Spleen (tissue), 11 donors: Measurements from ENCODE around the gene OTOR. TPM values are rescaled to one million over a fixed set of nuclear protein-coding genes. Genes with fewer than 3 reads are reported as not detected.

ENCODE experiments used
- DNase-seq: peaks from one replicate; pipeline ENCODE4 v3.0.0-alpha.2; 2020
- H3K27ac ChIP-seq, 8 donors: fragments of 200-600 bp; sonication (generic) in 7 of 8; 1 replicate in 4 of 8; 2 replicates in 4 of 8; pipeline versions ENCODE4 v1.5.0 to v1.8.0; 2016 to 2021; ENCODE audit warnings: inconsistent platforms in 4 of 8, mild to moderate bottlenecking in 4 of 8, moderate library complexity in 1 of 8
- H3K27me3 ChIP-seq, 7 donors: fragments of 200-600 bp; sonication (generic) in 6 of 7; replicated peaks in 1 of 7; 1 replicate in 4 of 7; 2 replicates in 3 of 7; pipeline versions ENCODE4 v1.5.0 to v1.8.0; 2016 to 2021; ENCODE audit warnings: inconsistent platforms in 3 of 7, mild to moderate bottlenecking in 1 of 7
- H3K36me3 ChIP-seq, 6 donors: fragments of 200-600 bp; sonication (generic) in 5 of 6; 1 replicate in 4 of 6; 2 replicates in 2 of 6; pipeline versions ENCODE4 v1.5.0 to v1.8.0; 2016 to 2021; ENCODE audit warnings: inconsistent platforms in 2 of 6
- H3K4me1 ChIP-seq, 6 donors: fragments of 200-600 bp; sonication (generic) in 5 of 6; 1 replicate in 3 of 6; 2 replicates in 3 of 6; pipeline versions ENCODE4 v1.5.0 to v1.8.0; 2016 to 2021; ENCODE audit warnings: inconsistent platforms in 3 of 6
- H3K4me3 ChIP-seq, 8 donors: fragments of 200-600 bp; sonication (generic) in 7 of 8; 1 replicate in 4 of 8; 2 replicates in 4 of 8; pipeline versions ENCODE4 v1.5.0 to v1.8.0; 2016 to 2021; ENCODE audit warnings: inconsistent platforms in 4 of 8, mild to moderate bottlenecking in 4 of 8, moderate library complexity in 2 of 8
- H3K9me3 ChIP-seq, 8 donors: fragments of 200-600 bp; sonication (generic) in 7 of 8; 1 replicate in 4 of 8; 2 replicates in 4 of 8; pipeline versions ENCODE4 v1.5.0 to v1.8.0; 2016 to 2021; ENCODE audit warnings: inconsistent platforms in 4 of 8
- CTCF ChIP-seq, 11 experiments: fragments of 200-600 bp in 7 of 11; fragments of 450-650 bp in 4 of 11; sonication (generic) in 4 of 11; IDR thresholded peaks in 8 of 11; conservative IDR thresholded peaks in 3 of 11; 1 replicate in 7 of 11; 2 replicates in 4 of 11; pipeline versions ENCODE4 v1.4.0 to v1.8.0; 2016 to 2021; ENCODE audit warnings: antibody characterized with exemption in 11 of 11, inconsistent platforms in 4 of 11, mild to moderate bottlenecking in 1 of 11
- POLR2A ChIP-seq, 3 donors: fragments of 450-650 bp; IDR thresholded peaks; one replicate each; pipeline ENCODE4 v1.5.1; 2017; ENCODE audit warnings: antibody characterized with exemption in 3 of 3, mild to moderate bottlenecking in 1 of 3
- POLR2AphosphoS5 ChIP-seq, 3 donors: sonication (generic); formaldehyde crosslinking; IDR thresholded peaks; one replicate each; pipeline ENCODE4 v1.5.1; 2017; ENCODE audit warnings: antibody characterized with exemption in 3 of 3
- WGBS, 5 donors: extraction: QIAGEN DNeasy Blood & Tissue Kit in 3 of 5; methylation state at CpG; one replicate each; pipeline versions ENCODE4 v1.1.5 to v1.1.7; 2013 to 2018; 5-methylcytosine and 5-hydroxymethylcytosine counted together
- intact Hi-C: fragments of 100-400 bp; cut with DNase I; formaldehyde crosslinking; loops from one replicate; pipeline ENCODE4 v1.15.0; 2023; ENCODE audit warnings: low total_unique reads
- polyA plus RNA-seq, 3 donors: library from polyadenylated mRNA; stranded (reverse); fragments of 200-250 nt; gene quantifications; one replicate each; pipeline ENCODE4 v1.2.1, GENCODE V29; 2013
- total RNA-seq, 7 donors: library from RNA; depleted of rRNA in 3 of 7; stranded (reverse); fragments of >200 nt in 3 of 7; fragmentation: NEBNext Ultra II Directional in 4 of 7; extraction: Animal tissue kit (Norgen Biotek cat#: 25700) in 4 of 7; gene quantifications; one replicate each; pipeline versions ENCODE4 v1.1.0 to v1.2.1, GENCODE V29; 2016 to 2021
- donor health status: healthy with polysubstance abuse.
- donor health status: DM: no; HTN: no; CAD: no; lungs with moderate emphysema.
- donor health status: DM: no; HTN: no; CAD: no.
- donor health status: Bipolar disorder and iron deficiency.
- donor health status: healthy.
- donor health status: DM: no; HTN: no; CAD: no.
- donor health status: DM: yes; HTN: yes; CAD: no.

Gene OTOR
- total and polyA plus RNA-seq, 10 donors: not detected

- Histone ChIP-seq H3K9me3 (no peaks in the 10 kb centered on the region), H3K36me3 (peaks cover 0 to 9% (median 3%) of the 10 kb centered on the region in 6 donors), H3K27me3 (no peaks in the 10 kb centered on the region), H3K4me1 (no peaks in the 10 kb centered on the region), H3K27ac (no peak overlapping the region), H3K4me3 (no peak overlapping the region)
- TF ChIP-seq POLR2A (IDR thresholded peaks at IDR 0.05): no peak
- TF ChIP-seq CTCF (IDR thresholded peaks at IDR 0.05 in 8 of 11, conservative IDR thresholded peaks at IDR 0.05 in 3 of 11): no peak
- no peak for TF ChIP-seq POLR2AphosphoS5 (IDR thresholded peaks at IDR 0.05)
- WGBS, 5 donors: 67 to 76% (median 71%) methylated on average over 3 of the region's 3 CpGs
- intact Hi-C loops: no loop called here
- no peak for DNase-seq
These were observed 807 bp upstream of the OTOR start for GRCh38 chr20:16747291-16747811.

GRCh38 chr20:16749573-16749972 lies 1.4 kb downstream of the OTOR start:
- Histone ChIP-seq H3K36me3 (no peaks in the 10 kb centered on the region), H3K4me1 (no peaks in the 10 kb centered on the region), H3K9me3 (no peaks in the 10 kb centered on the region), H3K27me3 (no peaks in the 10 kb centered on the region), H3K27ac (no peak overlapping the region), H3K4me3 (no peak overlapping the region)
- DNase-seq: no peak
- intact Hi-C loops: no loop called here
- 44 to 60% (median 54%) methylated on average over 11 of the region's 11 CpGs for WGBS, 5 donors
- TF ChIP-seq POLR2A (IDR thresholded peaks at IDR 0.05) (no peak), POLR2AphosphoS5 (IDR thresholded peaks at IDR 0.05) (no peak), CTCF (IDR thresholded peaks at IDR 0.05 in 8 of 11, conservative IDR thresholded peaks at IDR 0.05 in 3 of 11) (no peak)

- TF ChIP-seq CTCF (IDR thresholded peaks at IDR 0.05 in 8 of 11, conservative IDR thresholded peaks at IDR 0.05 in 3 of 11) (no peak), POLR2A (IDR thresholded peaks at IDR 0.05) (no peak), POLR2AphosphoS5 (IDR thresholded peaks at IDR 0.05) (no peak)
- intact Hi-C loops: no loop called here
- peaks cover 0 to 10% (median 0%) of the 10 kb centered on the region in 8 donors for H3K9me3 ChIP-seq
- H3K4me1 ChIP-seq: no peaks in the 10 kb centered on the region
- no peak overlapping the region for H3K4me3 ChIP-seq
- DNase-seq: no peak
- no peaks in the 10 kb centered on the region for H3K36me3 ChIP-seq
- no peak overlapping the region for H3K27ac ChIP-seq
- WGBS, 5 donors: 71 to 82% (median 71%) methylated on average over 1 of the region's 1 CpG
- no peaks in the 10 kb centered on the region for H3K27me3 ChIP-seq
These were observed 3.9 kb downstream of the OTOR start for GRCh38 chr20:16752082-16752481.

GRCh38 chr20:16752901-16753300 lies 4.7 kb downstream of the OTOR start:
- Histone ChIP-seq H3K4me3 (no peak overlapping the region), H3K36me3 (no peaks in the 10 kb centered on the region), H3K27ac (no peak overlapping the region), H3K9me3 (peaks cover 0 to 10% (median 0%) of the 10 kb centered on the region in 8 donors), H3K27me3 (no peaks in the 10 kb centered on the region), H3K4me1 (no peaks in the 10 kb centered on the region)
- no peak for DNase-seq
- TF ChIP-seq CTCF (IDR thresholded peaks at IDR 0.05 in 8 of 11, conservative IDR thresholded peaks at IDR 0.05 in 3 of 11) (no peak), POLR2AphosphoS5 (IDR thresholded peaks at IDR 0.05) (no peak), POLR2A (IDR thresholded peaks at IDR 0.05) (no peak)
- intact Hi-C loops: no loop called here
